ENCODE results near the gene PGBD5. TPM values are rescaled to one million over a fixed set of nuclear protein-coding genes. Genes with fewer than 3 reads are reported as not detected.

PGBD5 gene
- total RNA-seq, 1 donor from 2014 or later: 15.5 TPM

GRCh38 chr1:230335861-230336522 is 90.1 kb downstream of the PGBD5 start:
- DNase-seq (ENCODE audit: missing footprints): peak; percentile 51
- intact Hi-C loops (cut with DNase I): no loop called here
- ATAC-seq: peak; percentile 39

DNA sequence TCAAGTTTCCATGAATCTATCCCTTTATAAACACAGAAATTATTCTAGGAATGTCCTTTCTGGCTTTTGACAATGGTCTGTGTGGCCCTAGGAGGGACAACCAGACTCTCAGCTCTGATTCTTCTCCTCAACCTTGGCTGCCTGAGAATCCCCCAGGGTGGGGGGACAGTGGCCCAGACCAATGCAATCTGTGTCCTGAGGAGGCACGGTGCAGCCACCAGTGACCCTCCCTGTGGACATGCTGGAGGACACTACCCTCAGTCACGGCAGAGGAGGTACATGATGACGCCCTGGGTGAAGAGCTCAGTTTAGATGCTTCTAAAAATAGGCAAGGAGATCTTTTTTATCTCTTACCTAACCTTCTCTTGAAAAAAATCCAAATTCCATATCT is 91.7 kb downstream of the PGBD5 start:
- peak; percentile 23 for DNase-seq (ENCODE audit: missing footprints)
- intact Hi-C loops (cut with DNase I): no loop called here
- no peak for ATAC-seq

- intact Hi-C loops (cut with DNase I): no loop called here
- no peak for ATAC-seq
- DNase-seq (ENCODE audit: missing footprints): peak; percentile 42
Observed at GRCh38 chr1:230333590-230334446, 92.3 kb downstream of the PGBD5 start.

GRCh38 chr1:230332575-230333066 is 93.5 kb downstream of the PGBD5 start:
- no peak for ATAC-seq
- intact Hi-C loops (cut with DNase I): no loop called here
- peak; percentile 51 for DNase-seq (ENCODE audit: missing footprints)

GRCh38 chr1:230332061-230332460 is 94.1 kb downstream of the PGBD5 start:
- ATAC-seq (no peak), DNase-seq (ENCODE audit: missing footprints) (no peak)
- intact Hi-C loops (cut with DNase I): no loop called here

GRCh38 chr1:230330157-230330556 is 96.0 kb downstream of the PGBD5 start:
- ATAC-seq: no peak
- no peak for DNase-seq (ENCODE audit: missing footprints)
- intact Hi-C loops (cut with DNase I): no loop called here

- intact Hi-C loops (cut with DNase I): no loop called here
- no peak for ATAC-seq
Observed at GRCh38 chr1:230328342-230329015, 97.7 kb downstream of the PGBD5 start.

GRCh38 chr1:230327892-230328284 is 98.2 kb downstream of the PGBD5 start:
- no peak for DNase-seq (ENCODE audit: missing footprints)
- intact Hi-C loops (cut with DNase I): no loop called here
- no peak for ATAC-seq

More at GRCh38 chr1:230328342-230329015, 97.7 kb downstream of the PGBD5 start:
- DNase-seq (ENCODE audit: missing footprints): no peak

DNA sequence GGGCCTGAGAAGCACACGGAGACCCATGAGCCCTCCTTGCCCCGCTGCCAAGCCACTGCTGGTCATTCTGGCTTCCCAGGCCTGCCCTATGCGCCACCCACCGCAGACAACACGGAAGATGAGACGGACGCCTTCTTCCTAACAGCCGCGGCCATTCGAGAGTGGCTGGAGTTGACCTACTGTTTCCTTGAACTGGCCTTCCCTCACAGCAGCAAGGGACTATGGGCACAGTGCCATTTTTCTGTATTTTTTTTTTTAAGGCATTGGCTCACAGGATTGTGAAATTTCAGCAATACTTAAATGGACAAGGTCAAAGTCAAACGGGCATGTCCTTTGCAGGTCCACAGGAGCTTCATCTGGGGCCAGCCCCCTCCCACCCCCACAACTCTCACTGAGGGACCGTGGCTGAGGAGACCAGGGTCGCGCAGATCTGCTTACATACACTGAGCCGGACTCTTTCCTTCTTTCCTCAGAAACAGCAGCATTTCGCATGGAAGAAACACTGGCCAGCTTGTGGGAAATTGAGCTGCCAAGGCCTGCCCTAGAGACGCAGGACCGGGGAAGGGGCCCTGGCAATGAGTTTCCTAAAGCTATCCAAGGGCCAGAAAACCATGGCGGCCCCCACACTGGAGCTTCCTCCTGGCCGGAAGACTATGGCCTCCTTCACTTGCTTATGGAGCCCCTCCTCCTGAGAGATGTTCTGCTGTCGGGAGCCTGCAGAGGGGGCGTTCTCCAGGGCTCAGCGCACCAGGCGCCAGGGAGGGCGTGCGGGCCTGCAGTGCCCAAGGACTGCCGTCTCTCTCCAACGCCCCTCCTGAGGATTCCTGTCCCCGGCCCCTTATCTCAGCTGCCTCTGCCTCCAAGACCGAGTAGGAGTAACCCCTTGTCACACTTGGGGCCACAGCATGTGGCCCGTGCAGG is 98.9 kb downstream of the PGBD5 start:
- DNase-seq (ENCODE audit: missing footprints) (no peak), ATAC-seq (peak; percentile 40)
- intact Hi-C loops (cut with DNase I): no loop called here

DNA sequence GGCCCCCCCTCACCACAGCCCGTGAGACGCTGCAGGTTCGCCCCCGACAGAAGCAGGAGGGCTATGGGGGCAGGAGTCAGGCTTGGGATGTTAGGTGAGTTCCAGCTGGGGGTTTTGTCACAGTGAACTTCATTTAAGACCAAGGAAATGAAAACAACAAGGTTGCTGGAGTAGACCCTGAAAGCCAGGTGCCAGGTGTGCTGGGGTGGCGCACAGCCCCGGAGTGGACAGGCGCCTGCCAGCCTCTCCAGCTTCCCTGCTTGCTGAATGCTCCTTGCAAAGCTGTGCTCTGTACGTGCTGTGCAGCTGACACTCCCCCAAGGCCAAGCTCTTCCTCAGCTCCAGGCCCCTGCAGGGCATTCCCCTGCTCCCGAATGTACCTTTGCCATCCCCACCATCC is 102.4 kb downstream of the PGBD5 start:
- intact Hi-C loops (cut with DNase I): no loop called here
- no peak for ATAC-seq
- no peak for DNase-seq (ENCODE audit: missing footprints)

DNA sequence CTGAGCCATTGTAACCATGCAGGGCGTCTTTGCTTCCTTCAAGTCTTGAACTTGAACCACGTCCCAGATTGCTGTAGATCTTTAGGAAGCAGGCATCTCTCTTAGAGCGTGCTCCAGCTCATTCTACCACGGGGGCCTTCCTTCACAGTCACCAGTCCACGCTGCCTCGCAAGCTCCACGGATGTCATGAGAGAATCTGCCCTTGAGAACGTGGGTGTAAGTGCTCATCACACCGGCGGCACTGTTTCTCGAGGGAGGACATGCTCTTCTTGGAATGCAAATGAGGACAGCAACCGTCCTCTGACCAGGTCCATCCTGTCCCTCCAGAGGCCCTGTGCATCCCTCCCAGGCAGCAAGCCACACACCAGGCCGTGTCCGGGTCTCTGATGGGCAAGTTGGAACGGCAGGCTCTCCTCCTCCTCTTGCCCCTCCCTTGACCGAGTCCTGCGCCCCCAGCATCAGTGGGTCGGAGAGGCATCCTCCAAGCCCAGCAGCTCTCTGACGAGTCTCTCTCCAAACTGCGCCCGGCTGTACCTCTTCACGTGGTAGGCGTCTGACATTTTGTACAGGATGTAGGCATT is 103.1 kb downstream of the PGBD5 start:
- intact Hi-C loops (cut with DNase I): no loop called here
- DNase-seq (ENCODE audit: missing footprints): no peak
- ATAC-seq: no peak

GRCh38 chr1:230322421-230322756 is 103.7 kb downstream of the PGBD5 start:
- ATAC-seq (peak; percentile 15), DNase-seq (ENCODE audit: missing footprints) (no peak)
- intact Hi-C loops (cut with DNase I): no loop called here

- peak; percentile 85 for ATAC-seq
- DNase-seq (ENCODE audit: missing footprints): no peak
Observed at GRCh38 chr1:230321741-230322420, 104.3 kb downstream of the PGBD5 start.

GRCh38 chr1:230321341-230321740 is 104.8 kb downstream of the PGBD5 start:
- ATAC-seq (no peak), DNase-seq (ENCODE audit: missing footprints) (no peak)
- intact Hi-C loops (cut with DNase I): no loop called here

More at GRCh38 chr1:230321741-230322420, 104.3 kb downstream of the PGBD5 start:
- intact Hi-C loops (cut with DNase I): no loop called here

DNA sequence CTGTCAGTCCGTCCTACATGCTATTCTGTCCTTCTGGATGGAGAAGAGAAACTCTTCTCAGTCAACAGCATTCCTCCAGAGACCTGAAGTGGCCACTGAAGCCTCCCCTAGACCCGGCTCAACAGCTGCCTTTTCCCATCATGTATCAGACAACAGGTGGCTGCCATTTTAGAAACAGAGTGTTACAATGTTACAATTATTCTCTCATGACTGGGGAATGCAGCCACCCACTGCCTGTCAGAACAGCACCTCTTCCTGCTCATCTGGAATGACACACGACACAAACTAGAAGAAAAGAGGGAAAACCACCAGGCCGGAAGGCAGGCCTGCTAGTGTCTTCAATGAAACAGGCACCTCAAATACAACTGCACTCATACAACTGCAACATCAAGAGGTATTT is 105.3 kb downstream of the PGBD5 start:
- no peak for DNase-seq (ENCODE audit: missing footprints)
- no peak for ATAC-seq
- intact Hi-C loops (cut with DNase I): no loop called here

GRCh38 chr1:230319014-230319747 is 107.0 kb downstream of the PGBD5 start:
- intact Hi-C loops (cut with DNase I): loop anchor here (10.0 kb wide), 1 partner anchor 474 kb away; no protein-coding TSS in a partner anchor
- DNase-seq (ENCODE audit: missing footprints): no peak
- ATAC-seq: no peak

Data from Right ventricle myocardium inferior (tissue), 1 donor.